ENCODE data around the gene PEX14. TPM values are rescaled to one million over a fixed set of nuclear protein-coding genes. Genes with fewer than 3 reads are reported as not detected.

Gene PEX14
- total RNA-seq, 1 donor from 2014 or later, result 17.9 TPM

- no peak for ATAC-seq
- intact Hi-C loops (cut with DNase I), result no loop called here
- no peak for DNase-seq (ENCODE audit: low spot score)
Observed at GRCh38 chr1:10678402-10678801, 203.7 kb downstream of the PEX14 start.

- intact Hi-C loops (cut with DNase I), result no loop called here
- ATAC-seq (no peak), DNase-seq (ENCODE audit: low spot score) (no peak)
Observed at GRCh38 chr1:10678852-10679251, 204.1 kb downstream of the PEX14 start.

GRCh38 chr1:10679496-10680220 is 204.9 kb downstream of the PEX14 start:
- DNase-seq (ENCODE audit: low spot score) (no peak), ATAC-seq (peak; percentile 16)
- intact Hi-C loops (cut with DNase I), result no loop called here

Other genes with a start within 250 kb of the PEX14 start
- gene PGD, start 75.9 kb upstream of the PEX14 start, total RNA-seq, result 70.4 TPM
- 12.2 TPM for gene CENPS, start 44.5 kb upstream of the PEX14 start, total RNA-seq
- 0.62 TPM for gene CORT, start 24.9 kb upstream of the PEX14 start, total RNA-seq
- gene DFFA, start 2.4 kb upstream of the PEX14 start, total RNA-seq, result 31.1 TPM